WTC11 (cell line): ENCODE data around the gene AREL1. TPM values are rescaled to one million over a fixed set of nuclear protein-coding genes. Genes with fewer than 3 reads are reported as not detected.

Source experiments
- ATAC-seq: fragments of 200-7000 bp; cut with Tn5 transposase; 2 replicates; pipeline ENCODE4 v1.10.0; 2021; ENCODE audit warnings: mild to moderate bottlenecking, moderate library complexity
- CTCF ChIA-PET: fragments of 300-600 bp; sonication (Branson Sonifier 250); formaldehyde crosslinking; loops from one replicate; lab custom pipeline; 2021; ENCODE audit warnings: antibody characterized with exemption; lab: Charles Lee
- POLR2A ChIA-PET: fragments of 350-600 bp; sonication (Branson Sonifier 250); formaldehyde crosslinking; loops from one replicate; lab custom pipeline; 2021; ENCODE audit warnings: antibody characterized with exemption; lab: Charles Lee
- DNase-seq: peaks from one replicate; pipeline ENCODE4 v3.0.0; 2021; ENCODE audit warnings: low spot score
- H3K27ac Mint-ChIP-seq: 2 replicates; pipeline ENCODE4 v1.8.0; 2021; ENCODE audit warnings: mixed read lengths
- H3K27me3 Mint-ChIP-seq: 2 replicates; pipeline ENCODE4 v1.8.0; 2021; ENCODE audit warnings: low read depth, mild to moderate bottlenecking, moderate library complexity, mixed read lengths
- H3K36me3 Mint-ChIP-seq: 2 replicates; pipeline ENCODE4 v1.8.0; 2021; ENCODE audit warnings: mixed read lengths
- H3K4me1 Mint-ChIP-seq: 2 replicates; pipeline ENCODE4 v1.8.0; 2022; ENCODE audit warnings: mixed read lengths
- H3K4me3 Mint-ChIP-seq: 2 replicates; pipeline ENCODE4 v1.8.0; 2021; ENCODE audit warnings: mild to moderate bottlenecking, moderate library complexity, mixed read lengths
- H3K9me3 Mint-ChIP-seq: 2 replicates; pipeline ENCODE4 v1.8.0; 2021; ENCODE audit warnings: mixed read lengths
- E2F4 ChIP-seq: sonication (generic); formaldehyde crosslinking; IDR thresholded peaks from 2 replicates; pipeline ENCODE4 v1.8.1; 2022; ENCODE audit warnings: low read depth, mild to moderate bottlenecking, moderate library complexity, missing genetic modification reagents, borderline replicate concordance
- E2F5 ChIP-seq: sonication (generic); formaldehyde crosslinking; IDR thresholded peaks from 2 replicates; pipeline ENCODE4 v1.8.1; 2022; ENCODE audit warnings: mild to moderate bottlenecking, moderate library complexity, missing genetic modification reagents
- FOXJ3 ChIP-seq: sonication (generic); formaldehyde crosslinking; IDR thresholded peaks from 2 replicates; pipeline ENCODE4 v1.9.0; 2021; ENCODE audit warnings: missing genetic modification reagents, mild to moderate bottlenecking, borderline replicate concordance
- HMGA2 ChIP-seq: fragments of 250-450 bp; sonication (Bioruptor Pico); IDR thresholded peaks from 2 replicates; pipeline ENCODE4 v1.4.0; 2021; ENCODE audit warnings: mild to moderate bottlenecking, moderate library complexity
- JAZF1 ChIP-seq: fragments of 250-450 bp; sonication (Bioruptor Pico); IDR thresholded peaks from 2 replicates; pipeline ENCODE4 v1.9.0; 2021; ENCODE audit warnings: moderate library complexity, mild to moderate bottlenecking, inconsistent platforms
- MXD4 ChIP-seq: fragments of 250-450 bp; sonication (Bioruptor Pico); IDR thresholded peaks from 2 replicates; pipeline ENCODE4 v1.8.0; 2021; ENCODE audit warnings: mild to moderate bottlenecking, moderate library complexity, borderline replicate concordance
- NFE2L1 ChIP-seq: sonication (generic); formaldehyde crosslinking; IDR thresholded peaks from 2 replicates; pipeline ENCODE4 v1.8.1; 2023; ENCODE audit warnings: missing genetic modification reagents
- PRDM15 ChIP-seq: sonication (generic); formaldehyde crosslinking; IDR thresholded peaks from 2 replicates; pipeline ENCODE4 v1.8.0; 2022; ENCODE audit warnings: missing genetic modification reagents
- PREB ChIP-seq: sonication (generic); formaldehyde crosslinking; IDR thresholded peaks from 2 replicates; pipeline ENCODE4 v1.8.1; 2022; ENCODE audit warnings: mild to moderate bottlenecking, missing genetic modification reagents, moderate library complexity, borderline replicate concordance
- RELA ChIP-seq: sonication (generic); formaldehyde crosslinking; IDR thresholded peaks from 2 replicates; pipeline ENCODE4 v1.8.1; 2022; ENCODE audit warnings: missing genetic modification reagents, mild to moderate bottlenecking, borderline replicate concordance
- USF1 ChIP-seq: sonication (generic); formaldehyde crosslinking; IDR thresholded peaks from 2 replicates; pipeline ENCODE4 v1.8.0; 2022; ENCODE audit warnings: mild to moderate bottlenecking, missing genetic modification reagents
- ZNF532 ChIP-seq: fragments of 250-450 bp; sonication (Bioruptor Pico); IDR thresholded peaks from 2 replicates; pipeline ENCODE4 v1.9.0; 2021; ENCODE audit warnings: mild to moderate bottlenecking, borderline replicate concordance
- ZSCAN18 ChIP-seq: fragments of 250-450 bp; sonication (Bioruptor Pico); IDR thresholded peaks from 2 replicates; pipeline ENCODE4 v2.1.2; 2022; ENCODE audit warnings: mild to moderate bottlenecking, moderate library complexity
- total RNA-seq: library from RNA; stranded (reverse); gene quantifications from 3 replicates; pipeline ENCODE4 v1.2.3, GENCODE V29; 2021

AREL1 gene
- total RNA-seq, 1 experiment from 2014 or later = 37.0 TPM

- ChIA-PET CTCF (interaction anchor here (0.8 to 1.7 kb wide), 4 partner anchors 30 to 342 kb away, joined by 4 to 6 read pairs (median 4); partner anchors contain the start of gene LTBP2), POLR2A (interaction anchor here (0.5 kb wide), 1 partner anchor 580 kb away, joined by 3 read pairs; no protein-coding TSS in a partner anchor)
- Mint-ChIP-seq H3K4me1 (peaks cover 5% of the 10 kb centered on the region), H3K9me3 (no peaks in the 10 kb centered on the region), H3K36me3 (no peaks in the 10 kb centered on the region), H3K4me3 (no peak overlapping the region), H3K27ac (no peak overlapping the region), H3K27me3 (no peaks in the 10 kb centered on the region)
- ATAC-seq = no peak
- DNase-seq = no peak
- no peak for TF ChIP-seq PREB (CRISPR knock-in tag)
These were observed 71.1 kb downstream of the AREL1 start for GRCh38 chr14:74641601-74642391.

- H3K9me3 Mint-ChIP-seq = no peaks in the 10 kb centered on the region
- no peak for TF ChIP-seq USF1 (CRISPR knock-in tag)
- TF ChIP-seq E2F5 = no peak
- TF ChIP-seq PRDM15 (CRISPR knock-in tag) = no peak
- TF ChIP-seq FOXJ3 (CRISPR knock-in tag) = no peak
- no peak for TF ChIP-seq ZNF532 (CRISPR knock-in tag)
- no peak for TF ChIP-seq RELA (CRISPR knock-in tag)
- no peak for TF ChIP-seq MXD4 (CRISPR knock-in tag)
- TF ChIP-seq NFE2L1 (CRISPR knock-in tag) = no peak
- TF ChIP-seq E2F4 (CRISPR knock-in tag) = no peak
- no peak for TF ChIP-seq ZSCAN18 (CRISPR knock-in tag)
- no peak for TF ChIP-seq JAZF1 (CRISPR knock-in tag)
- TF ChIP-seq HMGA2 (CRISPR knock-in tag) = no peak
- TF ChIP-seq, all 79 proteins: peak for 0
- H3K27me3 Mint-ChIP-seq = no peaks in the 10 kb centered on the region
- CTCF ChIA-PET = interaction anchor here (1.3 to 3.8 kb wide), 3 partner anchors 16 to 66 kb away, joined by 4 to 21 read pairs (median 4); no protein-coding TSS in a partner anchor
- ATAC-seq = no peak
- no peak for DNase-seq
- POLR2A ChIA-PET = no interaction called here
- peaks cover 7% of the 10 kb centered on the region for H3K4me1 Mint-ChIP-seq
- H3K27ac Mint-ChIP-seq = no peak overlapping the region
- H3K36me3 Mint-ChIP-seq = no peaks in the 10 kb centered on the region
- H3K4me3 Mint-ChIP-seq = no peak overlapping the region
These were observed 73.9 kb downstream of the AREL1 start for GRCh38 chr14:74638966-74639365.
